Measurements from ENCODE around the gene SLC9A8.

The SLC9A8 gene

DNA sequence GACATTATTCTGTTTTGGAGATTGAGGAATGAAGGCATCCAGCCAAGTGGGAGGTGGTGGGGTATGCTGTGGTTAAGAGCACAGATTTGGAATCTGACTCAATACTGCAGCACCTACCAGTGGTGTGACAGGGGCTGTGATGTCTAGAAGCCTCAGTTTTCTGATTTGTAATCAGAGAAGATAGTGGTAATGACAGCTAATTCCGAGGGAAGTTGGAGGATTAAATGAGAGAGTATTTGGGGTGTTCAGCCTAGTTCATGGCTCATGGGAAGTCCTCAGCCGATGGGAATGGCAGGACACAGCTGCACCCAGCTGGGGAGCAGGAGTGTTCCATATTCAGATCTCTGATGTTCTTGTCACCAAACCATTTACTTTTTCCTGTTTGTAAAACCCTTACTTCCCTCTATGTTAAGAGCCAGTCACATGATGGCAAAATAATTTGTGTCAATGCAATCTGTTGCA is 9.3 kb downstream of the SLC9A8 start:
- Histone ChIP-seq H3K4me3 (ENCODE audit: low read depth in 1 of 2, low read length in 2 of 2) (no peak overlapping the region), H3K27me3 (ENCODE audit: control insufficient read depth in 1 of 2, insufficient read depth in 2 of 2, low read length in 2 of 2) (no peaks in the 10 kb centered on the region), H3K36me3 (ENCODE audit: insufficient read depth, low read length) (peaks cover 41% of the 10 kb centered on the region), H3K4me1 (ENCODE audit: insufficient read depth, low read length) (no peaks in the 10 kb centered on the region), H3K9me3 (ENCODE audit: low read length) (no peaks in the 10 kb centered on the region), H3K9ac (ENCODE audit: low read length) (no peak overlapping the region), H3K27ac (ENCODE audit: low read depth, low read length) (no peak overlapping the region)

DNA sequence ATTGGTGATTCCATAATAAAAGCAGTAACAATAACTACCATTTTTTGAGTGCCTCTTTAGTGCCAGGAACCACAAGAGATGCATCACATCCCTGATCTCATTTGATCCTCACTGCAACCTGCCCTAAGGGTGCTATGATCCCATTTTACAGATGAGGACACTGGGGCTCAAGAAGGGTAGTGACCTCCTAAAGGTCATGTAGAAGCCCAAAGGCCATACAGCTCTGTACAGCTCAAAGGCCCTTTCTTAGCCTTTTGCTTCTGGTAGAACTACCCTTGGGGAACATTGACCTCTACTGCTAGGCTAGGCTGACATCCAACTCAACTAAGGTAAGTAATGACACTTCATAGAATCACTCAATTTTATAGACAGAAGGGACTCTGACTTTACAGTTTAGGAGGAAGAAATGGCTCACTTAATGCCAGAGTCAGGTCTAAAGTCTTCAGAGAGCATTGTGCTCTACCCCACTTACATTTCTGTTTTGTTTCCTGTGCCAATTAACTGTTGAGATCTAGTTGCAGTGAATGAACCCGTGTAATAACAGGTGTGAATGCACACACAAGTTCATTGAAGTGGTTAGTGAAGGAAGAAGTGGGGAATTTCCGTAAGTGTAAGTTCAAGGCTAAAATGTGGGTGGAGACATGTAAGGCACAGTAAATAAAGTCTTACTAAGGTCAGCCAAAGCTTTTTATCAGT is 10.7 kb downstream of the SLC9A8 start:
- Histone ChIP-seq H3K4me1 (ENCODE audit: insufficient read depth, low read length) (no peaks in the 10 kb centered on the region), H3K27ac (ENCODE audit: low read depth, low read length) (no peak overlapping the region), H3K9ac (ENCODE audit: low read length) (no peak overlapping the region)

DNA sequence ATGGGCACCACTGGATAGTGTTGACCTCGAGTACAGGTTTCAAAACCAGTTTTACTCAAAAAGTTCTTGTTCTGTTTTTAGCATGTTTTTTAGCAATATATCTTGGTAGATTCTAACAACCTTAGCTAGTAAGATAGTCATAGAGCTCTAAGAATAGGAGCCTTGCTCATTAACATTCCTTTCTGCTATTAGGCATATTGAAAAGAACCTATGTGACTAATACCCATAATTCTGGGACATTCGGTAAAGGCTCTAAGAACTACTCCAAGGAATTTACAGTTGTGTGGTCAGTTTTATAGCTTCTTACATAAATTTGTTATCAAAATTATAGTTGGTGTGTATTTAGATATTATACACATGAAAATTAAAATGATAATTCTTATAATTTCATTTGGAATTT is 11.6 kb downstream of the SLC9A8 start:
- Histone ChIP-seq H3K4me3 (ENCODE audit: low read depth in 1 of 2, low read length in 2 of 2) (no peak overlapping the region), H3K9me3 (ENCODE audit: low read length) (no peaks in the 10 kb centered on the region), H3K9ac (ENCODE audit: low read length) (no peak overlapping the region), H3K27me3 (ENCODE audit: control insufficient read depth in 1 of 2, insufficient read depth in 2 of 2, low read length in 2 of 2) (no peaks in the 10 kb centered on the region), H3K27ac (ENCODE audit: low read depth, low read length) (no peak overlapping the region), H3K4me1 (ENCODE audit: insufficient read depth, low read length) (no peaks in the 10 kb centered on the region), H3K36me3 (ENCODE audit: insufficient read depth, low read length) (peaks cover 36% of the 10 kb centered on the region)

More for the DNA sequence above, 10.7 kb downstream of the SLC9A8 start:
- Histone ChIP-seq H3K27me3 (ENCODE audit: control insufficient read depth in 1 of 2, insufficient read depth in 2 of 2, low read length in 2 of 2) (no peaks in the 10 kb centered on the region), H3K9me3 (ENCODE audit: low read length) (no peaks in the 10 kb centered on the region), H3K4me3 (ENCODE audit: low read depth in 1 of 2, low read length in 2 of 2) (no peak overlapping the region), H3K36me3 (ENCODE audit: insufficient read depth, low read length) (peaks cover 41% of the 10 kb centered on the region)

DNA sequence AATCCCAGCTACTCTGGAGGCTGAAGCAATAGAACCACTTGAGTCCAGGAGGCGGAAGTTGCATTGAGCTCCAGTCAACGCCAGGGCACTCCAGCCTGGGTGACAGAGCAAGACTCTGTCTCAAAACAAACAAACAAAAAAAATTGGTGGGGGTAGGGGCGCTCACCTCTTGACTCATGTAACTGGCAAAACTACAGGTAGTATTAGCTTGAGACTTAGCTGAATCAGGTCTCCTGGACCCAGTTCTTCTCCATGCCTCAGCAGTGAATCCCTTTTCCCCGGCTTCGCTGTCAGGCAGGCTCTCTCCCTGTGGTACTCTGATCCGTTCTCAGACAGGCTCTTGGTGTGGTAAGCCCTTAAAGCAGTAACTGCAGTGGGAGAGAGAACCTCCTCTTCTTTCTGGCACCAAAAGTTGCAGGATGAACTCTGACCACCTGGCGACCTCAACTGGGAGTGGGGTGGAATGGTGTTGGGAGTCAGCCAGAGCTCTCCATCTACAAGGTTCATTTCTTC is 12.9 kb downstream of the SLC9A8 start:
- H3K27ac ChIP-seq (ENCODE audit: low read depth, low read length), result no peak overlapping the region

DNA sequence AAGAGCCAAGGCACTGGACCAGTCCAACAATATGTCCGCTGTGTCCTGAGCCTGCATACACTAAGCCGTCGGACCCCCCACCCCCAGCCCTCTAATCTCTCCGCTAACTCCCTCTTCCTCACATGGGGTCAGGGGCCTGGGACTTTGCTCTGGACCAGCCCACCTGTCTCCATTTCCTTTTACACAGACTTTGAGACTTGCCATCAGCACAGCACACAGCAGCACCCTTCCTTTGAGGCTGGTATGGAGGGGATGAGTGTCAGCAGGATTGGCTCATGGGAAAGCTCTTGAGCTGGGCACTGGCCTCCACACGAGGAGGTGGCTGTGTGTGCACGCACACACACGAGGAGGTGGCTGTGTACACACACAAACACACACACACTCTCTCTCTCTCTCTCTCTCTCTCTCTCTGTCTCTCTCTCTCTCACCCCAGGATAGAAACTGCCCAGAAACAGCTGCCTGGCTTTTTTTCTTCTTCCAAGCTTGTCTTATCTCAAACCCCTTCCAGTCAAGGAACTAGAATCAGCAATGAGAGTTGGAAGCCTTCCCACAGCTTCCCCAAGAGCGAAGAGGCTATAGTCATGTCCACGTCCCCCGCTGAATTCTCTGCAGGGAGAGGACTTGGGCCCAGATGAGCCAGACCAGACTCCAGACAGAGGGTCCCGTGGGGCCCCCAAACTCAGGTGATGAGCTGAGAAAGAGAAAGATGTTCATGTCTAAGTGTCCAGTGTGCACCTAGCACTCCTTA is 18.6 kb downstream of the SLC9A8 start:
- Histone ChIP-seq H3K4me3 (ENCODE audit: low read depth in 1 of 2, low read length in 2 of 2) (no peak overlapping the region), H3K36me3 (ENCODE audit: insufficient read depth, low read length) (peaks cover 25% of the 10 kb centered on the region), H3K27me3 (ENCODE audit: control insufficient read depth in 1 of 2, insufficient read depth in 2 of 2, low read length in 2 of 2) (no peaks in the 10 kb centered on the region), H3K9me3 (ENCODE audit: low read length) (no peaks in the 10 kb centered on the region), H3K4me1 (ENCODE audit: insufficient read depth, low read length) (no peaks in the 10 kb centered on the region), H3K27ac (ENCODE audit: low read depth, low read length) (no peak overlapping the region), H3K9ac (ENCODE audit: low read length) (no peak overlapping the region)

More for the DNA sequence above, 12.9 kb downstream of the SLC9A8 start:
- H3K9ac ChIP-seq (ENCODE audit: low read length), result no peak overlapping the region
- no peak overlapping the region for H3K4me3 ChIP-seq (ENCODE audit: low read depth in 1 of 2, low read length in 2 of 2)
- H3K9me3 ChIP-seq (ENCODE audit: low read length), result no peaks in the 10 kb centered on the region
- no peaks in the 10 kb centered on the region for H3K27me3 ChIP-seq (ENCODE audit: control insufficient read depth in 1 of 2, insufficient read depth in 2 of 2, low read length in 2 of 2)
- H3K4me1 ChIP-seq (ENCODE audit: insufficient read depth, low read length), result no peaks in the 10 kb centered on the region
- H3K36me3 ChIP-seq (ENCODE audit: insufficient read depth, low read length), result peaks cover 35% of the 10 kb centered on the region

DNA sequence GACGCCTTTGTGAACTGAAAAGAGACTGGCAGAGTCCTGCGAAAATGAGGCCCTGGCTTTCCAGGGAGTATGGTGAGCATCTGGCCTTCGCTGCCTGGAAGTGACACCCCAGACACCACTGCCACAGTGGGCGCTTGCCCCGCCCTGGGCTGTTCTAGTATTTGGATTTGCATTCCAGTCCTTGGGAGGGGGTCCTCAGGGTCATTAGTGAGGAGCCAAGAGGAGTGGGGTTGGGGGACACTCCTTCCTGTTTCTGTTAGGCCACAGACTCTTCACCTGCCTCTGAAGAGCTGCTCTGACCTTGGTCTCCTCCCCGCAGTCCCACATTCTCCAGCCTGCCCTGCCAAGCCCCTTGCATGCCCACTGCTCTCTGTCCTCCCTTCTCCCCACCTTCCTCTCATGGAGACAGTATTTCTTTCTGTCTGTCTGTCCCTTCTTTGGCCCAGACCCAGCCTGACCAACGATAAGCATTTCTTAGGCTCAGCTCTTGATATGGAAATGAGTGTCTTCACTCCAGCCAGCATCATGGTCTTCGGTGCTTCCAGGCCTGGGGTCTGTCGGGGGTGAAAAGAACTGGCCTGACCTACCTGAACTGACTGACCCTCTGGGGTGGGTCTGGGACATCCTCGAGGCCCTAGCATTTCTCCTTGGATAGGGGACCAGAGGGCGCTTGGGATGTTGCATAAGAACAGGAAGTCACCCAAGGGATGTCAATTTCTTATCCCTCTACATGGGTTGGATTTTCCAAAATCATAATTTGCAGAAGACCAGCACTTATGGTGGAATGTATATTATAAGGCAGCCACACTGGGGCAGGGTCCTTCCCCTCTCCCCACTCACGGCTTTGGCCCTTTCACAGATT is 19.4 kb downstream of the SLC9A8 start:
- H3K27ac ChIP-seq (ENCODE audit: low read depth, low read length), result no peak overlapping the region
- H3K9ac ChIP-seq (ENCODE audit: low read length), result no peak overlapping the region
- peaks cover 24% of the 10 kb centered on the region for H3K36me3 ChIP-seq (ENCODE audit: insufficient read depth, low read length)

DNA sequence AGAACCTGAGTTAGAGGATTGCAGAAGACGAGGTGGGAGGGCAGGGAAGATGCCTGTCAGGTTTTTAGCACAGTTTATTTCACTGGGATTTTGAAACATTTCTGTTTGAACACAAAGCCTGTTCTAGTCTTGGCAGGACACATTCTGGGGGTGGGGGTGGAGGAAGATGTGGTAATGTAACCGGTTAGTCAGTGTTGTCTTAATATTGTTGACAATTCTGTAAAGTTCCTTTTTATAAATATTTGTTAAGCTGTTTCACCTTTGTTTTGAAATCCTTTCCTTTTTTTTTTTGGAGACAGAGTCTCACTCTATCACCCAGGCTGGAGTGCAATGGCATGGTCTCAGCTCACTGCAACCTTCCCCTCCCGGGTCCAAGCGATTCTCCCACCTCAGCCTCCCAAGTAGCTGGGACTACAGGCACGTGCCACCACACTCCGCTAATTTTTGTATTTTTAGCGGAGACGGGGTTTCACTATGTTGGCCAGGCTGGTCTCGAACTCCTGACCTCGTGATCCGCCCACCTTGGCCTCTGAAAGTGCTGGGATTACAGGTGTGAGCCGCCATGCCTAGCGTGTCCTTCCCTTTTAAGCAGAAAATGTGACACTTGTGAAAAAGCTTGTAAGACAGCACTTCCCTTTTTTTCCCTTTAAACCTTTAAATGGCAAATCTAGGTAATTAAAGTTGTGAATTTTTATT is 20.2 kb downstream of the SLC9A8 start:
- H3K36me3 ChIP-seq (ENCODE audit: insufficient read depth, low read length), result peaks cover 24% of the 10 kb centered on the region
- H3K9me3 ChIP-seq (ENCODE audit: low read length), result no peaks in the 10 kb centered on the region
- H3K4me3 ChIP-seq (ENCODE audit: low read depth in 1 of 2, low read length in 2 of 2), result no peak overlapping the region
- no peak overlapping the region for H3K9ac ChIP-seq (ENCODE audit: low read length)
- no peak overlapping the region for H3K27ac ChIP-seq (ENCODE audit: low read depth, low read length)
- no peaks in the 10 kb centered on the region for H3K4me1 ChIP-seq (ENCODE audit: insufficient read depth, low read length)
- H3K27me3 ChIP-seq (ENCODE audit: control insufficient read depth in 1 of 2, insufficient read depth in 2 of 2, low read length in 2 of 2), result no peaks in the 10 kb centered on the region

More for the DNA sequence above, 19.4 kb downstream of the SLC9A8 start:
- Histone ChIP-seq H3K4me1 (ENCODE audit: insufficient read depth, low read length) (no peaks in the 10 kb centered on the region), H3K9me3 (ENCODE audit: low read length) (no peaks in the 10 kb centered on the region), H3K27me3 (ENCODE audit: control insufficient read depth in 1 of 2, insufficient read depth in 2 of 2, low read length in 2 of 2) (no peaks in the 10 kb centered on the region), H3K4me3 (ENCODE audit: low read depth in 1 of 2, low read length in 2 of 2) (no peak overlapping the region)

DNA sequence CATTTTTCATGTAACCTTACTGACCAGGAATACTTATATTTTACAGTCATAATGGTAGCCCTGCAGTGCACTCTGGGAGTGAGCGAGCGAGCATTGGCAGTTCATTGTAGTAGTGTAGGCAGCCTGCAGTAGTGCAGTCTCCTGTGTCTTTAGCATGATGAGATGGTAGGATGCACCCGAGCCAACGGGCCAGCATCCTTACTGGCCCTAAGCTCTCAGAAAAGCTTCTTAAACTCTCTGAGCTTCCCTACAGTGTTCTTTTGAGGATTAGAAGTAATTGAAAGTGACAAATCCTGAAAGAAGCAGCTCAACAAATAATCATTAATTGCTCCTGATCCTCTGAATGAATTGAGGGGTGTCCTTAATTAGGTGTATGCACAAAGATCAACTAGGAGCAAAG is 20.9 kb downstream of the SLC9A8 start:
- no peak overlapping the region for H3K9ac ChIP-seq (ENCODE audit: low read length)
- peaks cover 24% of the 10 kb centered on the region for H3K36me3 ChIP-seq (ENCODE audit: insufficient read depth, low read length)
- H3K27ac ChIP-seq (ENCODE audit: low read depth, low read length), result no peak overlapping the region
- H3K27me3 ChIP-seq (ENCODE audit: control insufficient read depth in 1 of 2, insufficient read depth in 2 of 2, low read length in 2 of 2), result no peaks in the 10 kb centered on the region
- H3K4me1 ChIP-seq (ENCODE audit: insufficient read depth, low read length), result no peaks in the 10 kb centered on the region
- H3K4me3 ChIP-seq (ENCODE audit: low read depth in 1 of 2, low read length in 2 of 2), result no peak overlapping the region
- no peaks in the 10 kb centered on the region for H3K9me3 ChIP-seq (ENCODE audit: low read length)

DNA sequence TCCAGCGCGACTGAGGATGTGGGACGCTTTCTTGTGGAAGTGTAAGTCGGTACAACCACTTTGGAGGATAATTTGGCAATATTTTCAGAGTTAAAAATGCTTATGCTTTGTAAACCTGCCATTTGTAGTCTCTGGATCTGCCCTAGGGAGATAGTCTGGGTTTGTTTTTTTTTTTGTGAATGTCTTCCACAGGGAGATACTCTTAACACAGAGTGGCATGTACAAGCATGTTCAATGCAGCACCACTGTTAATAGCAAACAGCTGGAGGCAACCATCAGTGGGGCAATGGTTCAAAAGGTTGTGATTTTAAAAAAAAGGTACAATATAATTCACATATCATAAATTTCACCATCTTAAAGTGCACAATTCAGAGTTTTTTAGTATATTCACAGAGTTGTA is 22.4 kb downstream of the SLC9A8 start:
- Histone ChIP-seq H3K4me1 (ENCODE audit: insufficient read depth, low read length) (no peaks in the 10 kb centered on the region), H3K36me3 (ENCODE audit: insufficient read depth, low read length) (peaks cover 17% of the 10 kb centered on the region), H3K9ac (ENCODE audit: low read length) (no peak overlapping the region), H3K27ac (ENCODE audit: low read depth, low read length) (no peak overlapping the region), H3K4me3 (ENCODE audit: low read depth in 1 of 2, low read length in 2 of 2) (no peak overlapping the region), H3K27me3 (ENCODE audit: control insufficient read depth in 1 of 2, insufficient read depth in 2 of 2, low read length in 2 of 2) (no peaks in the 10 kb centered on the region), H3K9me3 (ENCODE audit: low read length) (no peaks in the 10 kb centered on the region)

DNA sequence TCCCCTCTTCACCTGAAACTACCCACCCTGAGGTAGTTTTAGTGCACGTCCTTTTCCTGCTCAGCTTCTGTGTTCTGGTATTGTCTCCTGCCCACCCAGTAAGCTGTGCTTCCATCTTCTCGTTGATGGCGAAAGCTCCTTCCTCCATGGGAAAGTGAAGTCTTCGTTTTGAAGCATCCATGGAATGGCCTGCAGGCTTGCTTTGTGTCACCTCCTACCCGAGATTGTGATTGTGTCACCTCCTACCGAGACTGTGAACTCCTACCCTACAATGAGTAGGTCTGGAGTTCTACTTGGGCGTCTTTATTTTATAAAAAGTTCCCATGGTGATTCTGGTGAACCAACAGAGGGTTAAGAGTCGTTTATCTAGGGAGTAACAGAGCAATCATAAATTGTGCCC is 25.9 kb downstream of the SLC9A8 start:
- Histone ChIP-seq H3K9ac (ENCODE audit: low read length) (no peak overlapping the region), H3K27me3 (ENCODE audit: control insufficient read depth in 1 of 2, insufficient read depth in 2 of 2, low read length in 2 of 2) (no peaks in the 10 kb centered on the region), H3K4me3 (ENCODE audit: low read depth in 1 of 2, low read length in 2 of 2) (no peak overlapping the region), H3K9me3 (ENCODE audit: low read length) (no peaks in the 10 kb centered on the region), H3K4me1 (ENCODE audit: insufficient read depth, low read length) (no peaks in the 10 kb centered on the region), H3K36me3 (ENCODE audit: insufficient read depth, low read length) (peaks cover 15% of the 10 kb centered on the region), H3K27ac (ENCODE audit: low read depth, low read length) (no peak overlapping the region)

DNA sequence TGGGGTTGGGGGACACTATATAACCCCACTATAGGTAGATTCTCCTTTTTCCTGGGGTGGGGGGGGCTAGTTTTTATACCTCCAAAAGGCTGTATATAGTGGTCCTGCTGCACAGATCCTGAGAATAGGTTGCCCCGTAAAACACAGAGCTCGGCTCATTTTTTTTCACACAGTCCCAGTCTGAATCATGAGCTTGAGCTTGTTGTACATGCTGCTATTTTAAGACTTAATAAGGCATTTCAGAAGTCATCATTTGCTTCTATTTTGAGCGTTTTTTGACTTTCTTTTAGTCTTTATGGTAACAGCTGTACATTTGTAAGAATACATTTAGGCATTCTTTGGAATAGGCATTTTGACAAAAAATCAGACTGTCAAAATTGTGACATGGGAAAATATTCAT is 30.5 kb downstream of the SLC9A8 start:
- peaks cover 3% of the 10 kb centered on the region for H3K36me3 ChIP-seq (ENCODE audit: insufficient read depth, low read length)
- H3K27me3 ChIP-seq (ENCODE audit: control insufficient read depth in 1 of 2, insufficient read depth in 2 of 2, low read length in 2 of 2), result no peaks in the 10 kb centered on the region
- H3K4me3 ChIP-seq (ENCODE audit: low read depth in 1 of 2, low read length in 2 of 2), result no peak overlapping the region
- no peaks in the 10 kb centered on the region for H3K9me3 ChIP-seq (ENCODE audit: low read length)
- no peak overlapping the region for H3K27ac ChIP-seq (ENCODE audit: low read depth, low read length)
- no peaks in the 10 kb centered on the region for H3K4me1 ChIP-seq (ENCODE audit: insufficient read depth, low read length)
- no peak overlapping the region for H3K9ac ChIP-seq (ENCODE audit: low read length)
